Measurements from ENCODE around the gene EFCAB8. TPM values are rescaled to one million over a fixed set of nuclear protein-coding genes. Genes with fewer than 3 reads are reported as not detected.

The EFCAB8 gene
- total and polyA plus RNA-seq, 8 donors: 0.18 to 0.45 TPM; not detected in 6

DNA sequence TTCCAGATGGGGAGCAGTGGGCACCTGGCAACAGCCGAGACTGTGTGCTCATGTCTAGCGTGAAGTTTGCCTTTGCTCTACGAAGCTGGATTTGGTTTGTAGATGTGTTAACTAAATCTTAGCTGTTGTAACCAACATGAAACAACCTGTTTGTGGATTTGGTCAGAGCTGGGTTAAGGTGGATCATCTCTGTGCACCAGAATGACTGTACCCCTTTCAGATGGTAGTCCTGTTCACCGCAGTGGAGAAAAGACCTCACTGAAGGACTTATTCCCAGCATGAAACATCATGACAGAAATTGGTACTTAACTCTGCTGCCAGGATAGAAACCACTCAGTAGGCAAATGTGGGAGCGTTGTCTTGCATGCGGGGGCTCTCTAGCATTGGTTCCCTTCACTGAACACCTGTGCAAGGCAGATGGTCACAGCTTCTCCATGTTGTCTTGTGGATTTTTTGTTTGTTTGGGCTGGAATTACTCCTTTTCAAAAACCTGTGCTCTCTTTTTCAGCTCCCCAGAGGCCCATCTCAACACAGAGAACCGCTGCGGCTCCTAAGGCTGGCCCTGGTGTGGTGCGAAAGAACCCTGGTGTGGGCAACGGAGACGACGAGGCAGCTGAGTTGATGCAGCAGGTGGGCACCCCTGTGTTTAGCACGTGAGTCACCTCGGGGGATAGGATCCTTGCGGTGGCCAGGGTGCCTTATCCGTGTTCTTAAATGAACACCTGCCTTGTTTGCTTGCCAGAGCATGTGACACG is 19.3 kb upstream of the EFCAB8 start:
- intact Hi-C loops (cut with DNase I; ENCODE audit: low total_unique reads): no loop called here
- Histone ChIP-seq H3K9me3 (no peaks in the 10 kb centered on the region), H3K4me1 (peaks cover 0 to 12% (median 0%) of the 10 kb centered on the region in 4 donors), H3K27ac (no peak overlapping the region), H3K27me3 (no peaks in the 10 kb centered on the region), H3K4me3 (no peak overlapping the region), H3K36me3 (peaks cover 54 to 97% (median 93%) of the 10 kb centered on the region in 4 donors)
- DNase-seq: no peak
- TF ChIP-seq EP300 (IDR thresholded peaks at IDR 0.05) (no peak), POLR2AphosphoS5 (IDR thresholded peaks at IDR 0.05) (no peak), POLR2A (IDR thresholded peaks at IDR 0.05) (no peak)
- TF ChIP-seq, protein P1, sequence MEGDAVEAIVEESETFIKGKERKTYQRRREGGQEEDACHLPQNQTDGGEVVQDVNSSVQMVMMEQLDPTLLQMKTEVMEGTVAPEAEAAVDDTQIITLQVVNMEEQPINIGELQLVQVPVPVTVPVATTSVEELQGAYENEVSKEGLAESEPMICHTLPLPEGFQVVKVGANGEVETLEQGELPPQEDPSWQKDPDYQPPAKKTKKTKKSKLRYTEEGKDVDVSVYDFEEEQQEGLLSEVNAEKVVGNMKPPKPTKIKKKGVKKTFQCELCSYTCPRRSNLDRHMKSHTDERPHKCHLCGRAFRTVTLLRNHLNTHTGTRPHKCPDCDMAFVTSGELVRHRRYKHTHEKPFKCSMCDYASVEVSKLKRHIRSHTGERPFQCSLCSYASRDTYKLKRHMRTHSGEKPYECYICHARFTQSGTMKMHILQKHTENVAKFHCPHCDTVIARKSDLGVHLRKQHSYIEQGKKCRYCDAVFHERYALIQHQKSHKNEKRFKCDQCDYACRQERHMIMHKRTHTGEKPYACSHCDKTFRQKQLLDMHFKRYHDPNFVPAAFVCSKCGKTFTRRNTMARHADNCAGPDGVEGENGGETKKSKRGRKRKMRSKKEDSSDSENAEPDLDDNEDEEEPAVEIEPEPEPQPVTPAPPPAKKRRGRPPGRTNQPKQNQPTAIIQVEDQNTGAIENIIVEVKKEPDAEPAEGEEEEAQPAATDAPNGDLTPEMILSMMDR (IDR thresholded peaks at IDR 0.05): no peak
- WGBS, 5 donors: 82 to 95% (median 89%) methylated on average over 17 of the region's 17 CpGs

DNA sequence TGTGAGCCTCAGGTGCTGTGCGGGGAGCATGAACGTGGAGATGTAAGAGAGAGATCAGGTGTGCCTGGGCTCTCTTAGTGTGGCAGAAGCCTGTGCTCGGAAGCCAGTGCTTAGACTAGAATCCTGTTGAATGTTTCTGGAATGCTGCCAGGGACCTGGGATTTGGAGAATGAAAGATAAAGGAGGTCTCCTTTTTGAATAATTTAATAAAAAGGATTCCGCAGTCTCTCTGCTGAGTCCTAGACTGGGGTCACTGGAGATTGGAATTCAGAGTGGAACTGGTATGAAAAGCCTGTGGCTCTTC is 18.8 kb upstream of the EFCAB8 start:
- WGBS, 5 donors: 81 to 94% (median 88%) methylated on average over 4 of the region's 4 CpGs
- DNase-seq: no peak
- H3K36me3 ChIP-seq: peaks cover 51 to 98% (median 93%) of the 10 kb centered on the region in 4 donors
- H3K4me1 ChIP-seq: peaks cover 0 to 12% (median 0%) of the 10 kb centered on the region in 4 donors
- H3K27me3 ChIP-seq: no peaks in the 10 kb centered on the region
- H3K9me3 ChIP-seq: no peaks in the 10 kb centered on the region
- intact Hi-C loops (cut with DNase I; ENCODE audit: low total_unique reads): no loop called here
- H3K4me3 ChIP-seq: no peak overlapping the region
- TF ChIP-seq POLR2A (IDR thresholded peaks at IDR 0.05) (no peak), POLR2AphosphoS5 (IDR thresholded peaks at IDR 0.05) (no peak), EP300 (IDR thresholded peaks at IDR 0.05) (no peak)
- TF ChIP-seq, protein P1 (IDR thresholded peaks at IDR 0.05): no peak
- no peak overlapping the region for H3K27ac ChIP-seq

DNA sequence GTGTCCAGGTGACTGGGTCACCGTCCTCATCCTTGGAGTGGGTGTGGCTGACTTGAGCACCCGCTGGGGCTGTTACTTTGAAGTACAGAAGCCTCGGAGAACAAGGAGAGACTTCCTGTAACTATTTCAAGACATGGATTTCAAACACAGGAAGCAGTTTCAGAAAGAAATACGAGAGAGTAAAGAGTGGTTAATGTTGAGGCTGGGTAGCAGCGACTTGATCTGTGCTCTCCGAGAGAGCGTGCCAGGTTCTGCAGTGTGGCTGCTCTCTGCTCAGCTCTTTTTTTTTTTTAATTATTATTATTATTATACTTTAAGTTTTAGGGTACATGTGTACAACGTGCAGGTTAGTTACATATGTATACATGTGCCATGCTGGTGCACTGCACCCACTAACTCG is 17.5 kb upstream of the EFCAB8 start:
- no peak for DNase-seq
- H3K4me3 ChIP-seq: no peak overlapping the region
- intact Hi-C loops (cut with DNase I; ENCODE audit: low total_unique reads): no loop called here
- H3K27me3 ChIP-seq: no peaks in the 10 kb centered on the region
- peaks cover 42 to 98% (median 95%) of the 10 kb centered on the region in 4 donors for H3K36me3 ChIP-seq
- H3K27ac ChIP-seq: no peak overlapping the region
- no peak for TF ChIP-seq POLR2A (IDR thresholded peaks at IDR 0.05)
- WGBS, 5 donors: 72 to 78% (median 74%) methylated on average over 9 of the region's 9 CpGs
- peaks cover 0 to 25% (median 0%) of the 10 kb centered on the region in 4 donors for H3K4me1 ChIP-seq
- H3K9me3 ChIP-seq: no peaks in the 10 kb centered on the region

DNA sequence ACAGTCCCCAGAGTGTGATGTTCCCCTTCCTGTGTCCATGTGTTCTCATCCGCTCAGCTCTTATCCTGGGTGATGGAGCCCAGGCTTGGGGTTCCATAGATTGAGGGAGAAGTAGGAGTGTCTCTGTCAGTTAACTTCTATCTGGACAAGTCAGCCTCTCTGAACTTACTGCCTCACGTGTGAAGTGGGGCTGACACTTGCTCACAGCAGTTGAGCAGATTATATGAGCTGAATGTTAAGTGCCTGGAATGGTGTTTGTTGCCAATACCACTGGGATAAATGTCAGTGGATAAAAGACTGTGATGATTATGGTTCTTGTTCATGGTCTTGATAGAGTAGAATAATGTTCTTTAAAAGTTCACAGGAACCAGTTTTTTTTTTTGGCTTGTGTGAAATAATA is 17.1 kb upstream of the EFCAB8 start:
- no peaks in the 10 kb centered on the region for H3K27me3 ChIP-seq
- no peak overlapping the region for H3K4me3 ChIP-seq
- no peak for DNase-seq
- WGBS, 5 donors: 82 to 94% (median 88%) methylated on average over 1 to 2 of the region's 2 CpGs
- H3K36me3 ChIP-seq: peaks cover 45 to 98% (median 95%) of the 10 kb centered on the region in 4 donors
- H3K9me3 ChIP-seq: no peaks in the 10 kb centered on the region
- H3K27ac ChIP-seq: no peak overlapping the region
- intact Hi-C loops (cut with DNase I; ENCODE audit: low total_unique reads): no loop called here
- peaks cover 0 to 25% (median 0%) of the 10 kb centered on the region in 4 donors for H3K4me1 ChIP-seq
- no peak for TF ChIP-seq EP300 (IDR thresholded peaks at IDR 0.05)
- no peak for TF ChIP-seq POLR2A (IDR thresholded peaks at IDR 0.05)
- TF ChIP-seq POLR2AphosphoS5 (IDR thresholded peaks at IDR 0.05): no peak
- TF ChIP-seq, protein P1 (IDR thresholded peaks at IDR 0.05): no peak

Data from stomach (tissue), 9 donors.